GM12878 (cell line): ENCODE measurements around the gene CASP8AP2. TPM values are rescaled to one million over a fixed set of nuclear protein-coding genes. Genes with fewer than 3 reads are reported as not detected.

Experiments
- ASH2L ChIP-seq: fragments of 300-600, 200-600 bp; sonication (generic); IDR thresholded peaks from 2 replicates; pipeline ENCODE4 v1.6.1; 2017; ENCODE audit warnings: low read depth, mild to moderate bottlenecking, borderline replicate concordance
- BCLAF1 ChIP-seq: fragments of 450-650 bp; IDR thresholded peaks from 2 replicates; pipeline ENCODE4 v1.6.1; 2017; ENCODE audit warnings: antibody characterized with exemption, mild to moderate bottlenecking, moderate library complexity
- CBFB ChIP-seq: IDR thresholded peaks from 2 replicates; pipeline ENCODE4 v1.6.1; 2016; ENCODE audit warnings: antibody characterized with exemption, low read depth
- CBX3 ChIP-seq: fragments of 200-600 bp; sonication (generic); IDR thresholded peaks from 2 replicates; pipeline ENCODE4 v1.6.1; 2016; ENCODE audit warnings: low read depth, borderline replicate concordance
- CHD2 ChIP-seq: IDR thresholded peaks from 2 replicates; pipeline ENCODE4 v1.6.1; 2011; ENCODE audit warnings: low read depth, low read length, improper control_type of control experiment, borderline replicate concordance
- CREB1 ChIP-seq: IDR thresholded peaks from 2 replicates; pipeline ENCODE4 v1.6.1; 2012; ENCODE audit warnings: low read depth, mild to moderate bottlenecking, inconsistent platforms
- EED ChIP-seq: sonication (generic); IDR thresholded peaks from 2 replicates; pipeline ENCODE4 v1.6.1; 2016; ENCODE audit warnings: antibody characterized with exemption, low read depth
- EZH2 ChIP-seq: IDR thresholded peaks from 2 replicates; pipeline ENCODE4 v1.6.1; 2012; ENCODE audit warnings: low read depth, mild to moderate bottlenecking, control low read depth, inconsistent platforms, low read length, borderline replicate concordance; ENCODE audit not compliant: control insufficient read depth
- FOS ChIP-seq: IDR thresholded peaks from 3 replicates; pipeline ENCODE4 v1.6.1; 2011; ENCODE audit warnings: borderline replicate concordance; ENCODE audit not compliant: insufficient read length; ENCODE audit errors: extremely low read depth
- GATAD2B ChIP-seq: fragments of 450-650 bp; conservative IDR thresholded peaks from 2 replicates; pipeline ENCODE4 v1.6.1; 2017; ENCODE audit warnings: low read depth, mild to moderate bottlenecking, moderate library complexity
- HCFC1 ChIP-seq: fragments of 150-350 bp; IDR thresholded peaks from 2 replicates; pipeline ENCODE4 v1.6.1; 2014; ENCODE audit warnings: low read length
- IRF3 ChIP-seq: fragments of 450-650 bp; IDR thresholded peaks from 2 replicates; pipeline ENCODE4 v1.6.1; 2014; ENCODE audit warnings: mild to moderate bottlenecking
- LARP7 ChIP-seq: fragments of 450-650 bp; IDR thresholded peaks from 2 replicates; pipeline ENCODE4 v1.6.1; 2017; ENCODE audit warnings: mild to moderate bottlenecking
- PBX3 ChIP-seq: IDR thresholded peaks from 2 replicates; pipeline ENCODE4 v1.6.1; 2011; ENCODE audit warnings: mild to moderate bottlenecking, low read depth, low read length, moderate library complexity; ENCODE audit not compliant: insufficient replicate concordance
- PKNOX1 ChIP-seq: fragments of 450-650 bp; IDR thresholded peaks from 2 replicates; pipeline ENCODE4 v1.6.1; 2016; ENCODE audit warnings: mild to moderate bottlenecking
- POU2F2 ChIP-seq: IDR thresholded peaks from 3 replicates; pipeline ENCODE4 v1.6.1; 2011; ENCODE audit warnings: low read depth, mild to moderate bottlenecking, low read length, borderline replicate concordance
- RB1 ChIP-seq: fragments of 450-650 bp; formaldehyde crosslinking; IDR thresholded peaks from 2 replicates; pipeline ENCODE4 v1.6.1; 2017; ENCODE audit warnings: mild to moderate bottlenecking, borderline replicate concordance
- RUNX3 ChIP-seq: IDR thresholded peaks from 2 replicates; pipeline ENCODE4 v1.6.1; 2012; ENCODE audit warnings: low read length, inconsistent platforms
- SMAD5 ChIP-seq: IDR thresholded peaks from 2 replicates; pipeline ENCODE4 v1.6.1; 2016; ENCODE audit warnings: antibody characterized with exemption, low read depth
- SPI1 ChIP-seq: IDR thresholded peaks from 2 replicates; pipeline ENCODE4 v1.6.1; 2011; ENCODE audit warnings: low read depth, mild to moderate bottlenecking, low read length, moderate library complexity, borderline replicate concordance; ENCODE audit not compliant: insufficient read depth
- ZBED1 ChIP-seq: IDR thresholded peaks from 2 replicates; pipeline ENCODE4 v1.6.1; 2016; ENCODE audit warnings: borderline replicate concordance
- ZBTB33 ChIP-seq: fragments of 450-650 bp; IDR thresholded peaks from 2 replicates; pipeline ENCODE4 v1.6.1; 2017; ENCODE audit warnings: mild to moderate bottlenecking
- polyA plus RNA-seq, 11 experiments: library from polyadenylated mRNA; depleted of rRNA in 4 of 11; unstranded in 6 of 11; stranded (reverse) in 5 of 11; fragments of >200 nt; fragmentation: Nextera tagmentation in 4 of 11; fragmentation: Illumina TruSeq in 1 of 11; extraction: Ambion mirVana in 4 of 11; extraction: Trizol in 1 of 11; gene quantifications; 1 replicate in 1 of 11; 2 replicates in 10 of 11; pipeline versions ENCODE4 v1.2.1 to v1.2.3, GENCODE V29; 2011 to 2016; ENCODE audit warnings: inconsistent platforms in 2 of 11, missing spikeins in 2 of 11, low read depth in 1 of 11
- total RNA-seq, 4 experiments: library from RNA; depleted of rRNA in 3 of 4; stranded (reverse); fragments of >200 nt in 3 of 4; fragmentation: Illumina TruSeq in 1 of 4; extraction: Trizol in 1 of 4; gene quantifications; 2 replicates each; pipeline versions ENCODE4 v1.2.1 to v1.2.3, GENCODE V29; 2013 to 2021

CASP8AP2 gene
- total and polyA plus RNA-seq, 10 of the 15 experiments (the other 5 are each of a cell fraction or from before 2014, with no cell fraction given): 11.1 to 28.7 (median 17.1) TPM

GRCh38 chr6:89829472-89830169 is at the start of gene CASP8AP2 (continued):
- TF ChIP-seq PBX3: no peak
- TF ChIP-seq LARP7: 0 out of 2 replicates have a peak, but pooled peaks have one; percentile 52
- TF ChIP-seq BCLAF1: no peak
- TF ChIP-seq EZH2: no peak
- TF ChIP-seq FOS: peak; percentile 33
- TF ChIP-seq RB1: peak; percentile 100
- TF ChIP-seq IRF3: peak; percentile 72
- 0 out of 2 replicates have a peak, but pooled peaks have one; percentile 17 for TF ChIP-seq EED
- peak; percentile 48; the same call in 2 of the 3 replicates for TF ChIP-seq POU2F2
- peak; percentile 73 for TF ChIP-seq PKNOX1
- TF ChIP-seq SMAD5: peak; percentile 47; the same call in 1 of the 2 replicates
- TF ChIP-seq CBFB: peak; percentile 34; the same call in 1 of the 2 replicates
- peak; percentile 82; the same call in 1 of the 2 replicates for TF ChIP-seq CHD2
- peak; percentile 37; the same call in 1 of the 2 replicates for TF ChIP-seq SPI1
- TF ChIP-seq CREB1: peak; percentile 67; the same call in 1 of the 2 replicates
- 0 out of 2 replicates have a peak, but pooled peaks have one; percentile 57 for TF ChIP-seq GATAD2B
- 0 out of 2 replicates have a peak, but pooled peaks have one; percentile 17 for TF ChIP-seq HCFC1
- TF ChIP-seq ASH2L: no peak
- TF ChIP-seq ZBED1: no peak
- peak; percentile 48; the same call in 1 of the 2 replicates for TF ChIP-seq RUNX3
- no peak for TF ChIP-seq CBX3
- no peak for TF ChIP-seq ZBTB33
